Stimulated activated CD8-positive, alpha-beta memory T cell treated with anti-CD3 and anti-CD28 coated beads, Interleukin-4, amount 100 ng/mL, for 24 hours (primary cell): ENCODE results near the gene SLC22A31.
A peak's percentile ranks its signal among the peaks of the same experiment; 100 is the strongest.
"Not testable (repeated sequence)": the region's sequence is repeated elsewhere in the genome, so short reads cannot be mapped to it uniquely, and the experiment has no call there.

Source experiments
- DNase-seq: peaks from one replicate; pipeline ENCODE4 v3.0.0-alpha.2; 2020; ENCODE audit warnings: low read depth

SLC22A31 gene

GRCh38 chr16:89178453-89179147 is 21.7 kb downstream of the SLC22A31 start:
- DNase-seq = no peak

GRCh38 chr16:89177501-89177900 is 22.8 kb downstream of the SLC22A31 start:
- no peak for DNase-seq

GRCh38 chr16:89176717-89177116 is 23.6 kb downstream of the SLC22A31 start:
- no peak for DNase-seq

- no peak for DNase-seq
Measured at GRCh38 chr16:89176147-89176690, 24.1 kb downstream of the SLC22A31 start.

- no peak for DNase-seq
Measured at GRCh38 chr16:89175280-89176146, 24.8 kb downstream of the SLC22A31 start.

- DNase-seq = no peak
Measured at GRCh38 chr16:89174877-89175276, 25.5 kb downstream of the SLC22A31 start.

GRCh38 chr16:89174055-89174827 is 26.1 kb downstream of the SLC22A31 start:
- no peak for DNase-seq

- no peak for DNase-seq
Measured at GRCh38 chr16:89173174-89173921, 27.0 kb downstream of the SLC22A31 start.

GRCh38 chr16:89172528-89173173 is 27.7 kb downstream of the SLC22A31 start:
- DNase-seq = no peak

GRCh38 chr16:89172171-89172527 is 28.2 kb downstream of the SLC22A31 start:
- no peak for DNase-seq

- peak; percentile 91 for DNase-seq
Measured at GRCh38 chr16:89171216-89172170, 28.8 kb downstream of the SLC22A31 start, which contains the start of gene CDH15. CDH15 (plus strand) TSS chr16:89171748; CDS start chr16:89171832, 84 bp downstream.

- DNase-seq = no peak
Measured at GRCh38 chr16:89170346-89171215, 29.8 kb downstream of the SLC22A31 start.

- no peak for DNase-seq
Measured at GRCh38 chr16:89169778-89170177, 30.6 kb downstream of the SLC22A31 start.

- no peak for DNase-seq
Measured at GRCh38 chr16:89168381-89169189, 31.8 kb downstream of the SLC22A31 start.

- DNase-seq = peak; percentile 80
Measured at GRCh38 chr16:89167425-89167941, 32.9 kb downstream of the SLC22A31 start.

- DNase-seq = no peak
Measured at GRCh38 chr16:89166696-89167424, 33.5 kb downstream of the SLC22A31 start.

GRCh38 chr16:89165681-89165979 is 34.7 kb downstream of the SLC22A31 start:
- DNase-seq = not testable (repeated sequence)
